GM23338 (cell line): ENCODE results near the gene FN1. TPM values are rescaled to one million over a fixed set of nuclear protein-coding genes. Genes with fewer than 3 reads are reported as not detected.

ENCODE experiments used
- ATAC-seq: fragments of 200-7000 bp; cut with Tn5 transposase; 3 replicates; pipeline ENCODE4 v1.9.1; 2020
- DNase-seq: peaks from one replicate; pipeline ENCODE4 v3.0.0-alpha.2; 2015; ENCODE audit warnings: low spot score
- H2AFZ ChIP-seq: fragments of 200-600 bp; sonication (generic); 2 replicates; pipeline ENCODE4 v1.8.0; 2016; ENCODE audit warnings: antibody characterized with exemption, mild to moderate bottlenecking, moderate library complexity
- H3F3A ChIP-seq: fragments of 200-600 bp; sonication (generic); replicated peaks from 2 replicates; pipeline ENCODE4 v1.8.0; 2017; ENCODE audit warnings: antibody characterized with exemption, mixed run types, low read depth
- H3K27ac ChIP-seq: fragments of 200-600 bp; sonication (generic); 2 replicates; pipeline ENCODE4 v1.6.1; 2016; ENCODE audit warnings: low read depth
- H3K27me3 ChIP-seq: fragments of 200-600 bp; sonication (generic); 2 replicates; pipeline ENCODE4 v1.8.0; 2016; ENCODE audit warnings: mild to moderate bottlenecking, mixed run types, moderate library complexity; ENCODE audit not compliant: insufficient read depth
- H3K36me3 ChIP-seq: fragments of 200-600 bp; sonication (generic); 2 replicates; pipeline ENCODE4 v1.8.0; 2016; ENCODE audit warnings: mild to moderate bottlenecking; ENCODE audit not compliant: insufficient read depth
- H3K4me1 ChIP-seq: fragments of 200-600 bp; sonication (generic); 2 replicates; pipeline ENCODE4 v1.8.0; 2016; ENCODE audit warnings: mild to moderate bottlenecking, moderate library complexity; ENCODE audit not compliant: insufficient read depth
- H3K4me2 ChIP-seq: fragments of 200-600 bp; sonication (generic); 2 replicates; pipeline ENCODE4 v1.7.1; 2017; ENCODE audit warnings: mixed run types
- H3K4me3 ChIP-seq: fragments of 200-600 bp; sonication (generic); 2 replicates; pipeline ENCODE4 v1.6.1; 2016; ENCODE audit warnings: mixed run types
- H3K79me2 ChIP-seq: fragments of 200-600 bp; sonication (generic); replicated peaks from 2 replicates; pipeline ENCODE4 v1.8.0; 2017; ENCODE audit warnings: mild to moderate bottlenecking; ENCODE audit not compliant: insufficient read depth
- H3K9me2 ChIP-seq: fragments of 200-600 bp; sonication (generic); 2 replicates; pipeline ENCODE4 v1.8.0; 2017; ENCODE audit not compliant: insufficient read depth
- H4K20me1 ChIP-seq: fragments of 200-600 bp; sonication (generic); replicated peaks from 2 replicates; pipeline ENCODE4 v1.8.0; 2017; ENCODE audit warnings: mild to moderate bottlenecking; ENCODE audit not compliant: insufficient read depth
- H3K27ac Mint-ChIP-seq: 2 replicates; pipeline ENCODE4 v1.8.0; 2020; ENCODE audit warnings: inconsistent platforms, mild to moderate bottlenecking, moderate library complexity, mixed read lengths
- H3K27me3 Mint-ChIP-seq: 3 replicates; pipeline ENCODE4 v1.8.0; 2022; ENCODE audit warnings: low read depth, mild to moderate bottlenecking, moderate library complexity, mixed read lengths, inconsistent platforms; ENCODE audit not compliant: insufficient read depth, poor library complexity
- H3K36me3 Mint-ChIP-seq: 3 replicates; pipeline ENCODE4 v1.8.0; 2021; ENCODE audit warnings: low read depth, mild to moderate bottlenecking, inconsistent platforms, moderate library complexity, mixed read lengths
- H3K4me1 Mint-ChIP-seq: 3 replicates; pipeline ENCODE4 v1.8.0; 2020; ENCODE audit warnings: mild to moderate bottlenecking, inconsistent platforms, mixed read lengths
- H3K4me3 Mint-ChIP-seq: 3 replicates; pipeline ENCODE4 v1.8.0; 2021; ENCODE audit warnings: moderate library complexity, mild to moderate bottlenecking, inconsistent platforms, mixed read lengths
- H3K9me3 Mint-ChIP-seq: 3 replicates; pipeline ENCODE4 v1.8.0; 2020; ENCODE audit warnings: moderate library complexity, mild to moderate bottlenecking, inconsistent platforms, mixed read lengths
- EZH2 ChIP-seq: fragments of 200-600 bp; sonication (generic); IDR thresholded peaks from one replicate; pipeline ENCODE4 v1.8.0; 2017; ENCODE audit warnings: antibody characterized with exemption, mild to moderate bottlenecking, low read depth; ENCODE audit not compliant: unreplicated experiment
- EZH2phosphoT487 ChIP-seq: fragments of 200-600 bp; sonication (generic); IDR thresholded peaks from one replicate; pipeline ENCODE4 v1.8.1; 2018; ENCODE audit warnings: antibody characterized with exemption; ENCODE audit not compliant: unreplicated experiment
- JUNB ChIP-seq: IDR thresholded peaks from one replicate; pipeline ENCODE4 v1.6.1; 2016; ENCODE audit warnings: antibody characterized with exemption; ENCODE audit not compliant: unreplicated experiment
- NANOG ChIP-seq: IDR thresholded peaks from 2 replicates; pipeline ENCODE4 v1.6.1; 2016; ENCODE audit warnings: antibody characterized with exemption, borderline replicate concordance
- POLR2AphosphoS5 ChIP-seq: IDR thresholded peaks from 2 replicates; pipeline ENCODE4 v1.6.1; 2016; ENCODE audit warnings: antibody characterized with exemption, low read depth
- STAT1 ChIP-seq: IDR thresholded peaks from one replicate; pipeline ENCODE4 v1.6.1; 2016; ENCODE audit warnings: antibody characterized with exemption; ENCODE audit not compliant: unreplicated experiment
- ZNF114 ChIP-seq: fragments of 250-450 bp; sonication (Bioruptor Pico); IDR thresholded peaks from 2 replicates; pipeline ENCODE4 v1.5.0; 2020; ENCODE audit warnings: mild to moderate bottlenecking, moderate library complexity
- ZNF331 ChIP-seq: fragments of 250-450 bp; sonication (Bioruptor Pico); IDR thresholded peaks from 2 replicates; pipeline ENCODE4 v1.5.0; 2020; ENCODE audit warnings: low read depth, mild to moderate bottlenecking, moderate library complexity
- polyA plus RNA-seq: library from polyadenylated mRNA; unstranded; fragments of >200 nt; fragmentation: Nextera tagmentation; extraction: Ambion mirVana; gene quantifications from 2 replicates; pipeline ENCODE4 v1.2.1, GENCODE V29; 2016
- total RNA-seq: library from RNA; depleted of rRNA; stranded (reverse); fragments of >200 nt; shearing (Covaris generic); gene quantifications from 2 replicates; pipeline ENCODE4 v1.2.3, GENCODE V29; 2014
- TF ChIP-seq, protein P1 (sequence below): fragments of 250-450 bp; sonication (Bioruptor Pico); IDR thresholded peaks from 2 replicates; pipeline ENCODE4 v1.5.0; 2020; ENCODE audit warnings: mild to moderate bottlenecking, moderate library complexity
- TF ChIP-seq, protein P2 (sequence below), 2 experiments: fragments of 200-600 bp in 1 of 2; sonication (generic) in 1 of 2; conservative IDR thresholded peaks; 2 replicates each; pipeline versions ENCODE4 v1.5.1 to v1.6.1; 2016 to 2017; ENCODE audit warnings: antibody characterized with exemption in 2 of 2, low read depth in 2 of 2, mild to moderate bottlenecking in 2 of 2, moderate library complexity in 1 of 2
- TF ChIP-seq, protein P3 (sequence below): IDR thresholded peaks from 2 replicates; pipeline ENCODE4 v1.6.1; 2016; ENCODE audit warnings: antibody characterized with exemption

The FN1 gene
- total and polyA plus RNA-seq, 2 experiments from 2014 or later, result 79.6 to 255 TPM

DNA sequence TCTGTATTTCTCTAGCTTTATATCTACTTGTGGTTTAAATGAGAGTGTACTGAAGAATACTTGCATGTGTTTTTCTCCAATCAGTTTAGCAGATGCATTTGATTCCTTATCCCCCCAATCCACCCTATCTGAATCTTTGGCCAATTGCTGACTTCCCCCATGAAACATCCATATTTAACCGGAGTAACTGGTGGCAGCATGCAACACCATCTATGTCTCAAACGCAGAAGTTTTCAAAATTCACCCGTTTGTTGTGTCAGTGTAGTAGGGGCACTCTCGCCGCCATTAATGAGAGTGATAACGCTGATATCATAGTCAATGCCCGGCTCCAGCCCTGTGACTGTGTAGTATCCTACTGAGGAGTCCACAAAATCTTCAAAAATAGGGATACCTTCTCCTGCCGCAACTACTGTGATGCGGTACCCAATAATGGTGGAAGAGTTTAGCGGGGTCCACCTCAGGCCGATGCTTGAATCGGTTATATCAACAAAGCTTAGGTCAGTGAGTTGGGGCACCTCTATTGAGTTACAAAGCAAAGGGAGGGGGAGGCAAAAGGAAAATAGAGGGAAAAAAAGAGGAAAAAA is 43.1 kb downstream of the FN1 start (continued):
- TF ChIP-seq, protein P1, sequence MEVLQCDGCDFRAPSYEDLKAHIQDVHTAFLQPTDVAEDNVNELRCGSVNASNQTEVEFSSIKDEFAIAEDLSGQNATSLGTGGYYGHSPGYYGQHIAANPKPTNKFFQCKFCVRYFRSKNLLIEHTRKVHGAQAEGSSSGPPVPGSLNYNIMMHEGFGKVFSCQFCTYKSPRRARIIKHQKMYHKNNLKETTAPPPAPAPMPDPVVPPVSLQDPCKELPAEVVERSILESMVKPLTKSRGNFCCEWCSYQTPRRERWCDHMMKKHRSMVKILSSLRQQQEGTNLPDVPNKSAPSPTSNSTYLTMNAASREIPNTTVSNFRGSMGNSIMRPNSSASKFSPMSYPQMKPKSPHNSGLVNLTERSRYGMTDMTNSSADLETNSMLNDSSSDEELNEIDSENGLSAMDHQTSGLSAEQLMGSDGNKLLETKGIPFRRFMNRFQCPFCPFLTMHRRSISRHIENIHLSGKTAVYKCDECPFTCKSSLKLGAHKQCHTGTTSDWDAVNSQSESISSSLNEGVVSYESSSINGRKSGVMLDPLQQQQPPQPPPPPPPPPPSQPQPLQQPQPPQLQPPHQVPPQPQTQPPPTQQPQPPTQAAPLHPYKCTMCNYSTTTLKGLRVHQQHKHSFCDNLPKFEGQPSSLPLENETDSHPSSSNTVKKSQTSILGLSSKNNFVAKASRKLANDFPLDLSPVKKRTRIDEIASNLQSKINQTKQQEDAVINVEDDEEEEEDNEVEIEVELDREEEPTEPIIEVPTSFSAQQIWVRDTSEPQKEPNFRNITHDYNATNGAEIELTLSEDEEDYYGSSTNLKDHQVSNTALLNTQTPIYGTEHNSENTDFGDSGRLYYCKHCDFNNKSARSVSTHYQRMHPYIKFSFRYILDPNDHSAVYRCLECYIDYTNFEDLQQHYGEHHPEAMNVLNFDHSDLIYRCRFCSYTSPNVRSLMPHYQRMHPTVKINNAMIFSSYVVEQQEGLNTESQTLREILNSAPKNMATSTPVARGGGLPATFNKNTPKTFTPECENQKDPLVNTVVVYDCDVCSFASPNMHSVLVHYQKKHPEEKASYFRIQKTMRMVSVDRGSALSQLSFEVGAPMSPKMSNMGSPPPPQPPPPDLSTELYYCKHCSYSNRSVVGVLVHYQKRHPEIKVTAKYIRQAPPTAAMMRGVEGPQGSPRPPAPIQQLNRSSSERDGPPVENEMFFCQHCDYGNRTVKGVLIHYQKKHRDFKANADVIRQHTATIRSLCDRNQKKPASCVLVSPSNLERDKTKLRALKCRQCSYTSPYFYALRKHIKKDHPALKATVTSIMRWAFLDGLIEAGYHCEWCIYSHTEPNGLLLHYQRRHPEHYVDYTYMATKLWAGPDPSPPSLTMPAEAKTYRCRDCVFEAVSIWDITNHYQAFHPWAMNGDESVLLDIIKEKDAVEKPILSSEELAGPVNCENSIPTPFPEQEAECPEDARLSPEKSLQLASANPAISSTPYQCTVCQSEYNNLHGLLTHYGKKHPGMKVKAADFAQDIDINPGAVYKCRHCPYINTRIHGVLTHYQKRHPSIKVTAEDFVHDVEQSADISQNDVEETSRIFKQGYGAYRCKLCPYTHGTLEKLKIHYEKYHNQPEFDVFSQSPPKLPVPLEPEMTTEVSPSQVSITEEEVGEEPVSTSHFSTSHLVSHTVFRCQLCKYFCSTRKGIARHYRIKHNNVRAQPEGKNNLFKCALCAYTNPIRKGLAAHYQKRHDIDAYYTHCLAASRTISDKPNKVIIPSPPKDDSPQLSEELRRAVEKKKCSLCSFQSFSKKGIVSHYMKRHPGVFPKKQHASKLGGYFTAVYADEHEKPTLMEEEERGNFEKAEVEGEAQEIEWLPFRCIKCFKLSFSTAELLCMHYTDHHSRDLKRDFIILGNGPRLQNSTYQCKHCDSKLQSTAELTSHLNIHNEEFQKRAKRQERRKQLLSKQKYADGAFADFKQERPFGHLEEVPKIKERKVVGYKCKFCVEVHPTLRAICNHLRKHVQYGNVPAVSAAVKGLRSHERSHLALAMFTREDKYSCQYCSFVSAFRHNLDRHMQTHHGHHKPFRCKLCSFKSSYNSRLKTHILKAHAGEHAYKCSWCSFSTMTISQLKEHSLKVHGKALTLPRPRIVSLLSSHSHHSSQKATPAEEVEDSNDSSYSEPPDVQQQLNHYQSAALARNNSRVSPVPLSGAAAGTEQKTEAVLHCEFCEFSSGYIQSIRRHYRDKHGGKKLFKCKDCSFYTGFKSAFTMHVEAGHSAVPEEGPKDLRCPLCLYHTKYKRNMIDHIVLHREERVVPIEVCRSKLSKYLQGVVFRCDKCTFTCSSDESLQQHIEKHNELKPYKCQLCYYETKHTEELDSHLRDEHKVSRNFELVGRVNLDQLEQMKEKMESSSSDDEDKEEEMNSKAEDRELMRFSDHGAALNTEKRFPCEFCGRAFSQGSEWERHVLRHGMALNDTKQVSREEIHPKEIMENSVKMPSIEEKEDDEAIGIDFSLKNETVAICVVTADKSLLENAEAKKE, result no peak
- TF ChIP-seq, protein P2, sequence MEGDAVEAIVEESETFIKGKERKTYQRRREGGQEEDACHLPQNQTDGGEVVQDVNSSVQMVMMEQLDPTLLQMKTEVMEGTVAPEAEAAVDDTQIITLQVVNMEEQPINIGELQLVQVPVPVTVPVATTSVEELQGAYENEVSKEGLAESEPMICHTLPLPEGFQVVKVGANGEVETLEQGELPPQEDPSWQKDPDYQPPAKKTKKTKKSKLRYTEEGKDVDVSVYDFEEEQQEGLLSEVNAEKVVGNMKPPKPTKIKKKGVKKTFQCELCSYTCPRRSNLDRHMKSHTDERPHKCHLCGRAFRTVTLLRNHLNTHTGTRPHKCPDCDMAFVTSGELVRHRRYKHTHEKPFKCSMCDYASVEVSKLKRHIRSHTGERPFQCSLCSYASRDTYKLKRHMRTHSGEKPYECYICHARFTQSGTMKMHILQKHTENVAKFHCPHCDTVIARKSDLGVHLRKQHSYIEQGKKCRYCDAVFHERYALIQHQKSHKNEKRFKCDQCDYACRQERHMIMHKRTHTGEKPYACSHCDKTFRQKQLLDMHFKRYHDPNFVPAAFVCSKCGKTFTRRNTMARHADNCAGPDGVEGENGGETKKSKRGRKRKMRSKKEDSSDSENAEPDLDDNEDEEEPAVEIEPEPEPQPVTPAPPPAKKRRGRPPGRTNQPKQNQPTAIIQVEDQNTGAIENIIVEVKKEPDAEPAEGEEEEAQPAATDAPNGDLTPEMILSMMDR (conservative IDR thresholded peaks at IDR 0.05; ENCODE audit: low read depth in 2 of 2), result no peak
- TF ChIP-seq JUNB (no peak), POLR2AphosphoS5 (no peak)

DNA sequence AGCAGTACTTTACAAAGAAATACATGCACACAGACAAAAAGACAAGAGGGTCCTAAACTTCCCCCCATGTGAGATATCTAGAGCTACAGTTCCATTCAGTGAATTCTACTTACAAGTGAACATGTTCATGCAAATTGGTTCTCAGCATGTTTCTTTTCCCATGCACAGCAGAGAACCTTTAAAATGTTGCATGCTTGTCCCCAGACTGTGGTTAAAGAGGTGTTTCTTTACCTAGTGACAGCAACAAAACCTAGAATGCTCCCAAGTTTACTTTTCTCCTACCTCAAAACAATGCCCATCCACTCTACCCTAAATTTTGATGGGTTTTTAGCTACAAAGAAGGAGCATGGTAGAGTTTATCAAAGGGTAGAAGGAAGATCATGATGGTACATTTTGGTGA is 43.7 kb downstream of the FN1 start:
- H3K27ac Mint-ChIP-seq, result no peak overlapping the region
- no peaks in the 10 kb centered on the region for H3F3A ChIP-seq
- no peak overlapping the region for H3K4me3 Mint-ChIP-seq
- no peak for DNase-seq
- H2AFZ ChIP-seq, result no peak overlapping the region
- H3K9me3 Mint-ChIP-seq, result peaks cover 6% of the 10 kb centered on the region; the same call in 1 of the 3 replicates
- no peak overlapping the region for H3K27ac ChIP-seq
- H3K4me3 ChIP-seq, result no peak overlapping the region
- no peak overlapping the region for H3K4me2 ChIP-seq
- no peaks in the 10 kb centered on the region for H3K27me3 ChIP-seq
- H3K79me2 ChIP-seq, result no peaks in the 10 kb centered on the region
- H3K27me3 Mint-ChIP-seq, result no peaks in the 10 kb centered on the region
- no peaks in the 10 kb centered on the region for H3K9me2 ChIP-seq
- peaks cover 18% of the 10 kb centered on the region for H3K4me1 Mint-ChIP-seq
- peaks cover 46% of the 10 kb centered on the region for H3K36me3 ChIP-seq
- peaks cover 6% of the 10 kb centered on the region; the same call in 1 of the 2 replicates for H3K4me1 ChIP-seq
- H3K36me3 Mint-ChIP-seq, result peaks cover 56% of the 10 kb centered on the region
- H4K20me1 ChIP-seq, result no peaks in the 10 kb centered on the region
- ATAC-seq, result no peak
- TF ChIP-seq EZH2, result no peak
- TF ChIP-seq NANOG, result no peak
- no peak for TF ChIP-seq ZNF331 (CRISPR knock-in tag)
- no peak for TF ChIP-seq JUNB
- no peak for TF ChIP-seq STAT1
- TF ChIP-seq, protein P3, sequence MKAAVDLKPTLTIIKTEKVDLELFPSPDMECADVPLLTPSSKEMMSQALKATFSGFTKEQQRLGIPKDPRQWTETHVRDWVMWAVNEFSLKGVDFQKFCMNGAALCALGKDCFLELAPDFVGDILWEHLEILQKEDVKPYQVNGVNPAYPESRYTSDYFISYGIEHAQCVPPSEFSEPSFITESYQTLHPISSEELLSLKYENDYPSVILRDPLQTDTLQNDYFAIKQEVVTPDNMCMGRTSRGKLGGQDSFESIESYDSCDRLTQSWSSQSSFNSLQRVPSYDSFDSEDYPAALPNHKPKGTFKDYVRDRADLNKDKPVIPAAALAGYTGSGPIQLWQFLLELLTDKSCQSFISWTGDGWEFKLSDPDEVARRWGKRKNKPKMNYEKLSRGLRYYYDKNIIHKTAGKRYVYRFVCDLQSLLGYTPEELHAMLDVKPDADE, result no peak
- TF ChIP-seq POLR2AphosphoS5, result no peak
- TF ChIP-seq ZNF114 (CRISPR knock-in tag), result no peak
- TF ChIP-seq, protein P2 (conservative IDR thresholded peaks at IDR 0.05; ENCODE audit: low read depth in 2 of 2), result no peak
- TF ChIP-seq EZH2phosphoT487, result no peak
